Measurements from ENCODE around the gene OSBPL2.

DNA sequence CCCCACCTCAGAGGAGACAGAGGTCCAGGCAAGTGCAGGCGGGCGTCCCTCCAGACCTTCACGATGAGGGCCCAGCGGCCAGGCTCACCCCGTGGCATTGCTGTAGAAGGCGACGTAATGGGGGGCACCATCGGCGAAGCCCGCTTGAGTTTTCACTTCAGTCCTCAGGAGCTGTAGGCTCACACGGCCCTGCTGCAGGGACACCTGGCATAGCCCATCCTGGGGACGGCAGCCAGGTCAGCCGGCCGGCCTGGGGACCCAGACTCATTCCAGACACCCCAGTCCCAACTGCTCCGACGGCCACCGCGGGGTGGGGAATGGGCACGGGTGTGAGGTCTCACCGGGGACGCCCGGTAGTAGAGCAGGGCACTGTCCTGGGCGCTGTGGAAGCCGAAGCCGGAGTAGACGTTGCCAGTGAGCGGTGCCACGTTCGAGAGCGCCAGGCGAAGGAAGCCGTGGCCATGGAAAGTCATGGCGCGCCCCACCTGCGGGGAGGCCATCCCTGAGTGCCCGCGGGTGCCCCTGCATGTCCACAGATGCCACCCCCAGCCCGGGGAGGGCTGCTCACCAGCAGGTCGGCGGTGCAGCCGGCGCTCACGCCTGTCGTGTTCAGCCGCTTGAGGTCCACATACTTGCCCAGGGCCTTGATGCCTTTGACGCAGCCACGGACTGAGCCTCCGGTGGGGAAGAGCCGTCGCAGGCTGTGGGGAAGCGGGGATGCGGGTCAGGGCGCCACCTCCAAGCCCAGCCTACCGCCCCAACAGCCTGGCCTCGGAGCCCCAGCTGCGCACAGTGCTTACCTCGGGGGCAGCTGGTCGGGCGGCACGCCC, 73.7 kb downstream of the OSBPL2 start:
- TF ChIP-seq POLR2A (IDR thresholded peaks at IDR 0.05) (no peak), POLR2AphosphoS5 (IDR thresholded peaks at IDR 0.05) (no peak)
- TF ChIP-seq, protein P1, sequence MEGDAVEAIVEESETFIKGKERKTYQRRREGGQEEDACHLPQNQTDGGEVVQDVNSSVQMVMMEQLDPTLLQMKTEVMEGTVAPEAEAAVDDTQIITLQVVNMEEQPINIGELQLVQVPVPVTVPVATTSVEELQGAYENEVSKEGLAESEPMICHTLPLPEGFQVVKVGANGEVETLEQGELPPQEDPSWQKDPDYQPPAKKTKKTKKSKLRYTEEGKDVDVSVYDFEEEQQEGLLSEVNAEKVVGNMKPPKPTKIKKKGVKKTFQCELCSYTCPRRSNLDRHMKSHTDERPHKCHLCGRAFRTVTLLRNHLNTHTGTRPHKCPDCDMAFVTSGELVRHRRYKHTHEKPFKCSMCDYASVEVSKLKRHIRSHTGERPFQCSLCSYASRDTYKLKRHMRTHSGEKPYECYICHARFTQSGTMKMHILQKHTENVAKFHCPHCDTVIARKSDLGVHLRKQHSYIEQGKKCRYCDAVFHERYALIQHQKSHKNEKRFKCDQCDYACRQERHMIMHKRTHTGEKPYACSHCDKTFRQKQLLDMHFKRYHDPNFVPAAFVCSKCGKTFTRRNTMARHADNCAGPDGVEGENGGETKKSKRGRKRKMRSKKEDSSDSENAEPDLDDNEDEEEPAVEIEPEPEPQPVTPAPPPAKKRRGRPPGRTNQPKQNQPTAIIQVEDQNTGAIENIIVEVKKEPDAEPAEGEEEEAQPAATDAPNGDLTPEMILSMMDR (IDR thresholded peaks at IDR 0.05): no peak
